Measurements from ENCODE around the gene ATP9B.

The ATP9B gene

GRCh38 chr18:79379931-79380815 lies 311.0 kb downstream of the ATP9B start:
- peaks cover 6% of the 10 kb centered on the region; the same call in 1 of the 2 replicates for H3K36me3 ChIP-seq
- no peaks in the 10 kb centered on the region for H3K27me3 ChIP-seq (ENCODE audit: insufficient read depth, low read depth, severe bottlenecking)
- H3K9me3 ChIP-seq (ENCODE audit: severe bottlenecking): no peaks in the 10 kb centered on the region
- no peak for DNase-seq
- no peak for TF ChIP-seq CTCF (IDR thresholded peaks at IDR 0.05; ENCODE audit: low read depth, low read length)
- H3K4me3 ChIP-seq (ENCODE audit: low read depth, low read length): no peak overlapping the region
- no peak overlapping the region for H3K27ac ChIP-seq

- TF ChIP-seq CTCF (IDR thresholded peaks at IDR 0.05; ENCODE audit: low read depth, low read length): peak; percentile 90
- peaks cover 6% of the 10 kb centered on the region; the same call in 1 of the 2 replicates for H3K36me3 ChIP-seq
- peak; percentile 87 for DNase-seq
These were observed 311.9 kb downstream of the ATP9B start for GRCh38 chr18:79380816-79381806.

GRCh38 chr18:79381811-79382311 lies 312.7 kb downstream of the ATP9B start:
- Histone ChIP-seq H3K27ac (no peak overlapping the region), H3K27me3 (ENCODE audit: insufficient read depth, low read depth, severe bottlenecking) (no peaks in the 10 kb centered on the region), H3K36me3 (peaks cover 6% of the 10 kb centered on the region; the same call in 1 of the 2 replicates), H3K4me3 (ENCODE audit: low read depth, low read length) (no peak overlapping the region), H3K9me3 (ENCODE audit: severe bottlenecking) (no peaks in the 10 kb centered on the region)
- no peak for TF ChIP-seq CTCF (IDR thresholded peaks at IDR 0.05; ENCODE audit: low read depth, low read length)
- DNase-seq: no peak

More at GRCh38 chr18:79380816-79381806, 311.9 kb downstream of the ATP9B start:
- Histone ChIP-seq H3K27me3 (ENCODE audit: insufficient read depth, low read depth, severe bottlenecking) (no peaks in the 10 kb centered on the region), H3K27ac (no peak overlapping the region), H3K9me3 (ENCODE audit: severe bottlenecking) (no peaks in the 10 kb centered on the region), H3K4me3 (ENCODE audit: low read depth, low read length) (no peak overlapping the region)

- H3K27me3 ChIP-seq (ENCODE audit: insufficient read depth, low read depth, severe bottlenecking): no peaks in the 10 kb centered on the region
- no peak overlapping the region for H3K27ac ChIP-seq
- H3K4me3 ChIP-seq (ENCODE audit: low read depth, low read length): no peak overlapping the region
- TF ChIP-seq CTCF (IDR thresholded peaks at IDR 0.05; ENCODE audit: low read depth, low read length): no peak
- no peak for DNase-seq
- peaks cover 4% of the 10 kb centered on the region; the same call in 1 of the 2 replicates for H3K36me3 ChIP-seq
- H3K9me3 ChIP-seq (ENCODE audit: severe bottlenecking): no peaks in the 10 kb centered on the region
These were observed 313.6 kb downstream of the ATP9B start for GRCh38 chr18:79382681-79383387.

- no peak overlapping the region for H3K4me3 ChIP-seq (ENCODE audit: low read depth, low read length)
- no peak for TF ChIP-seq CTCF (IDR thresholded peaks at IDR 0.05; ENCODE audit: low read depth, low read length)
- no peak overlapping the region for H3K27ac ChIP-seq
- no peak for DNase-seq
- no peaks in the 10 kb centered on the region; the same call in 1 of the 2 replicates for H3K36me3 ChIP-seq
- no peaks in the 10 kb centered on the region for H3K27me3 ChIP-seq (ENCODE audit: insufficient read depth, low read depth, severe bottlenecking)
- no peaks in the 10 kb centered on the region for H3K9me3 ChIP-seq (ENCODE audit: severe bottlenecking)
These were observed 314.3 kb downstream of the ATP9B start for GRCh38 chr18:79383388-79384056.

All from WERI-Rb-1 (cell line).